GM21717 (cell line): ENCODE data around the gene SMPDL3B.

Experiments used
- ATAC-seq: cut with Tn5 transposase; IDR thresholded peaks from one replicate; pipeline ENCODE4 v1.9.1; 2021; ENCODE audit warnings: mild to moderate bottlenecking, moderate library complexity; ENCODE audit not compliant: unreplicated experiment

Gene SMPDL3B

GRCh38 chr1:27940297-27940696 is 5.5 kb downstream of the SMPDL3B start:
- ATAC-seq = no peak

GRCh38 chr1:27940870-27941560 is 6.2 kb downstream of the SMPDL3B start:
- ATAC-seq = no peak

- ATAC-seq = no peak
These were observed 7.1 kb downstream of the SMPDL3B start for GRCh38 chr1:27941671-27942540.

- no peak for ATAC-seq
These were observed 10.2 kb downstream of the SMPDL3B start for GRCh38 chr1:27945020-27945419.

GRCh38 chr1:27949027-27949426 is 14.2 kb downstream of the SMPDL3B start:
- no peak for ATAC-seq

- ATAC-seq = no peak
These were observed 16.6 kb downstream of the SMPDL3B start for GRCh38 chr1:27951396-27951795.

- no peak for ATAC-seq
These were observed 17.3 kb downstream of the SMPDL3B start for GRCh38 chr1:27952147-27952546.

- ATAC-seq = no peak
These were observed 19.4 kb downstream of the SMPDL3B start for GRCh38 chr1:27954186-27954585.

GRCh38 chr1:27955076-27955475 is 20.3 kb downstream of the SMPDL3B start:
- no peak for ATAC-seq

GRCh38 chr1:27956761-27957160 is 22.0 kb downstream of the SMPDL3B start:
- no peak for ATAC-seq

GRCh38 chr1:27957655-27958054 is 22.9 kb downstream of the SMPDL3B start:
- no peak for ATAC-seq

GRCh38 chr1:27958513-27958912 is 23.7 kb downstream of the SMPDL3B start:
- ATAC-seq = no peak

- peak; percentile 75 for ATAC-seq
These were observed 25.2 kb downstream of the SMPDL3B start, which contains the start of gene XKR8 for GRCh38 chr1:27959792-27960603. TSS of gene XKR8 (plus strand) at chr1:27959973. CDS start at chr1:27960070, 97 bp downstream.

- ATAC-seq = no peak
These were observed 26.2 kb downstream of the SMPDL3B start for GRCh38 chr1:27960762-27961645.

- no peak for ATAC-seq
These were observed 26.9 kb downstream of the SMPDL3B start for GRCh38 chr1:27961646-27962221.

- ATAC-seq = no peak
These were observed 28.6 kb downstream of the SMPDL3B start for GRCh38 chr1:27963393-27963792.

GRCh38 chr1:27966402-27967105 is 31.8 kb downstream of the SMPDL3B start:
- ATAC-seq = no peak

- ATAC-seq = no peak
These were observed 32.5 kb downstream of the SMPDL3B start for GRCh38 chr1:27967106-27967883.
